GM23338 (cell line): Measurements from ENCODE around the gene TULP1. TPM values are rescaled to one million over a fixed set of nuclear protein-coding genes. Genes with fewer than 3 reads are reported as not detected.

Experiments used
- ATAC-seq: fragments of 200-7000 bp; cut with Tn5 transposase; 3 replicates; pipeline ENCODE4 v1.9.1; 2020
- DNase-seq: peaks from one replicate; pipeline ENCODE4 v3.0.0-alpha.2; 2015; ENCODE audit warnings: low spot score
- H2AFZ ChIP-seq: fragments of 200-600 bp; sonication (generic); 2 replicates; pipeline ENCODE4 v1.8.0; 2016; ENCODE audit warnings: antibody characterized with exemption, mild to moderate bottlenecking, moderate library complexity
- H3F3A ChIP-seq: fragments of 200-600 bp; sonication (generic); replicated peaks from 2 replicates; pipeline ENCODE4 v1.8.0; 2017; ENCODE audit warnings: antibody characterized with exemption, mixed run types, low read depth
- H3K27ac ChIP-seq: fragments of 200-600 bp; sonication (generic); 2 replicates; pipeline ENCODE4 v1.6.1; 2016; ENCODE audit warnings: low read depth
- H3K27me3 ChIP-seq: fragments of 200-600 bp; sonication (generic); 2 replicates; pipeline ENCODE4 v1.8.0; 2016; ENCODE audit warnings: mild to moderate bottlenecking, mixed run types, moderate library complexity; ENCODE audit not compliant: insufficient read depth
- H3K36me3 ChIP-seq: fragments of 200-600 bp; sonication (generic); 2 replicates; pipeline ENCODE4 v1.8.0; 2016; ENCODE audit warnings: mild to moderate bottlenecking; ENCODE audit not compliant: insufficient read depth
- H3K4me1 ChIP-seq: fragments of 200-600 bp; sonication (generic); 2 replicates; pipeline ENCODE4 v1.8.0; 2016; ENCODE audit warnings: mild to moderate bottlenecking, moderate library complexity; ENCODE audit not compliant: insufficient read depth
- H3K4me2 ChIP-seq: fragments of 200-600 bp; sonication (generic); 2 replicates; pipeline ENCODE4 v1.7.1; 2017; ENCODE audit warnings: mixed run types
- H3K4me3 ChIP-seq: fragments of 200-600 bp; sonication (generic); 2 replicates; pipeline ENCODE4 v1.6.1; 2016; ENCODE audit warnings: mixed run types
- H3K79me2 ChIP-seq: fragments of 200-600 bp; sonication (generic); replicated peaks from 2 replicates; pipeline ENCODE4 v1.8.0; 2017; ENCODE audit warnings: mild to moderate bottlenecking; ENCODE audit not compliant: insufficient read depth
- H3K9me2 ChIP-seq: fragments of 200-600 bp; sonication (generic); 2 replicates; pipeline ENCODE4 v1.8.0; 2017; ENCODE audit not compliant: insufficient read depth
- H4K20me1 ChIP-seq: fragments of 200-600 bp; sonication (generic); replicated peaks from 2 replicates; pipeline ENCODE4 v1.8.0; 2017; ENCODE audit warnings: mild to moderate bottlenecking; ENCODE audit not compliant: insufficient read depth
- H3K27ac Mint-ChIP-seq: 2 replicates; pipeline ENCODE4 v1.8.0; 2020; ENCODE audit warnings: inconsistent platforms, mild to moderate bottlenecking, moderate library complexity, mixed read lengths
- H3K27me3 Mint-ChIP-seq: 3 replicates; pipeline ENCODE4 v1.8.0; 2022; ENCODE audit warnings: low read depth, mild to moderate bottlenecking, moderate library complexity, mixed read lengths, inconsistent platforms; ENCODE audit not compliant: insufficient read depth, poor library complexity
- H3K36me3 Mint-ChIP-seq: 3 replicates; pipeline ENCODE4 v1.8.0; 2021; ENCODE audit warnings: low read depth, mild to moderate bottlenecking, inconsistent platforms, moderate library complexity, mixed read lengths
- H3K4me1 Mint-ChIP-seq: 3 replicates; pipeline ENCODE4 v1.8.0; 2020; ENCODE audit warnings: mild to moderate bottlenecking, inconsistent platforms, mixed read lengths
- H3K4me3 Mint-ChIP-seq: 3 replicates; pipeline ENCODE4 v1.8.0; 2021; ENCODE audit warnings: moderate library complexity, mild to moderate bottlenecking, inconsistent platforms, mixed read lengths
- H3K9me3 Mint-ChIP-seq: 3 replicates; pipeline ENCODE4 v1.8.0; 2020; ENCODE audit warnings: moderate library complexity, mild to moderate bottlenecking, inconsistent platforms, mixed read lengths
- CREB1 ChIP-seq: fragments of 250-450 bp; sonication (Bioruptor Pico); IDR thresholded peaks from 2 replicates; pipeline ENCODE4 v1.5.0; 2020; ENCODE audit warnings: low read depth, mild to moderate bottlenecking, moderate library complexity
- ETS1 ChIP-seq: IDR thresholded peaks from 2 replicates; pipeline ENCODE4 v1.6.1; 2016; ENCODE audit warnings: antibody characterized with exemption
- JUNB ChIP-seq: IDR thresholded peaks from one replicate; pipeline ENCODE4 v1.6.1; 2016; ENCODE audit warnings: antibody characterized with exemption; ENCODE audit not compliant: unreplicated experiment
- NANOG ChIP-seq: IDR thresholded peaks from 2 replicates; pipeline ENCODE4 v1.6.1; 2016; ENCODE audit warnings: antibody characterized with exemption, borderline replicate concordance
- STAT1 ChIP-seq: IDR thresholded peaks from one replicate; pipeline ENCODE4 v1.6.1; 2016; ENCODE audit warnings: antibody characterized with exemption; ENCODE audit not compliant: unreplicated experiment
- ZNF114 ChIP-seq: fragments of 250-450 bp; sonication (Bioruptor Pico); IDR thresholded peaks from 2 replicates; pipeline ENCODE4 v1.5.0; 2020; ENCODE audit warnings: mild to moderate bottlenecking, moderate library complexity
- ZNF331 ChIP-seq: fragments of 250-450 bp; sonication (Bioruptor Pico); IDR thresholded peaks from 2 replicates; pipeline ENCODE4 v1.5.0; 2020; ENCODE audit warnings: low read depth, mild to moderate bottlenecking, moderate library complexity
- polyA plus RNA-seq: library from polyadenylated mRNA; unstranded; fragments of >200 nt; fragmentation: Nextera tagmentation; extraction: Ambion mirVana; gene quantifications from 2 replicates; pipeline ENCODE4 v1.2.1, GENCODE V29; 2016
- total RNA-seq: library from RNA; depleted of rRNA; stranded (reverse); fragments of >200 nt; shearing (Covaris generic); gene quantifications from 2 replicates; pipeline ENCODE4 v1.2.3, GENCODE V29; 2014
- TF ChIP-seq, protein P1 (sequence below), 2 experiments: fragments of 200-600 bp in 1 of 2; sonication (generic) in 1 of 2; conservative IDR thresholded peaks; 2 replicates each; pipeline versions ENCODE4 v1.5.1 to v1.6.1; 2016 to 2017; ENCODE audit warnings: antibody characterized with exemption in 2 of 2, low read depth in 2 of 2, mild to moderate bottlenecking in 2 of 2, moderate library complexity in 1 of 2
- TF ChIP-seq, protein P2 (sequence below): IDR thresholded peaks from one replicate; pipeline ENCODE4 v1.6.1; 2018; ENCODE audit warnings: antibody characterized with exemption; ENCODE audit not compliant: unreplicated experiment
- TF ChIP-seq, protein P3 (sequence below): fragments of 250-450 bp; sonication (Bioruptor Pico); IDR thresholded peaks from 2 replicates; pipeline ENCODE4 v1.5.0; 2020; ENCODE audit warnings: mild to moderate bottlenecking, moderate library complexity

Gene TULP1
- total and polyA plus RNA-seq, 2 experiments from 2014 or later: 3.0 to 3.8 TPM

DNA sequence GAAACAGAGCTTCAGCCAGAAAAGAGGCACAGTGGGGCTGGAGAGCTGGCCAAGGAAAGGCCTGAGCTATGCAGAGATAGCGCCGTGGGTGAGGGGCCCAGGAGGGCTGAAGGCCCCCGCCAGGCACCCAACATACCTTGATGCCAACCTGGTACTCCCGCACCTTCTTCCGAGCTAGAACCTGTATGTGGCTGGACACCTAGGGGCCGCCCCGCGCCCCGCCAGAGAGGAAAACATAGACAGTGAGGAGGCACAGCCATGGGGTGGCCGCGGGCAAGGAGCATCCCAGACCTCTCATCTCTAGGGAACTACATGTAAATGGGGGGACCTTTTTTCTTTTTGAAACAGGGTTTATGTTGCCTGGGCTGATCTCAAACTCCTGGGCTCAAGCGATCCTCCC, 32.5 kb downstream of the TULP1 start (continued):
- no peak for TF ChIP-seq STAT1
- TF ChIP-seq, protein P1, sequence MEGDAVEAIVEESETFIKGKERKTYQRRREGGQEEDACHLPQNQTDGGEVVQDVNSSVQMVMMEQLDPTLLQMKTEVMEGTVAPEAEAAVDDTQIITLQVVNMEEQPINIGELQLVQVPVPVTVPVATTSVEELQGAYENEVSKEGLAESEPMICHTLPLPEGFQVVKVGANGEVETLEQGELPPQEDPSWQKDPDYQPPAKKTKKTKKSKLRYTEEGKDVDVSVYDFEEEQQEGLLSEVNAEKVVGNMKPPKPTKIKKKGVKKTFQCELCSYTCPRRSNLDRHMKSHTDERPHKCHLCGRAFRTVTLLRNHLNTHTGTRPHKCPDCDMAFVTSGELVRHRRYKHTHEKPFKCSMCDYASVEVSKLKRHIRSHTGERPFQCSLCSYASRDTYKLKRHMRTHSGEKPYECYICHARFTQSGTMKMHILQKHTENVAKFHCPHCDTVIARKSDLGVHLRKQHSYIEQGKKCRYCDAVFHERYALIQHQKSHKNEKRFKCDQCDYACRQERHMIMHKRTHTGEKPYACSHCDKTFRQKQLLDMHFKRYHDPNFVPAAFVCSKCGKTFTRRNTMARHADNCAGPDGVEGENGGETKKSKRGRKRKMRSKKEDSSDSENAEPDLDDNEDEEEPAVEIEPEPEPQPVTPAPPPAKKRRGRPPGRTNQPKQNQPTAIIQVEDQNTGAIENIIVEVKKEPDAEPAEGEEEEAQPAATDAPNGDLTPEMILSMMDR (conservative IDR thresholded peaks at IDR 0.05; ENCODE audit: low read depth in 2 of 2): no peak

- no peaks in the 10 kb centered on the region for H3K79me2 ChIP-seq
- no peaks in the 10 kb centered on the region for H3K4me1 ChIP-seq
- peaks cover 34% of the 10 kb centered on the region for H3K27me3 Mint-ChIP-seq
- H3K4me3 ChIP-seq: no peak overlapping the region
- no peak overlapping the region; the same call in none of the 2 replicates for H3K27ac Mint-ChIP-seq
- no peak overlapping the region for H3K27ac ChIP-seq
- no peak overlapping the region for H3K4me3 Mint-ChIP-seq
- H2AFZ ChIP-seq: no peak overlapping the region
- H3K36me3 ChIP-seq: 0 out of 2 replicates have a peak, but pooled peaks cover 6% of the 10 kb centered on the region
- no peaks in the 10 kb centered on the region for H3K9me2 ChIP-seq
- peaks cover 11% of the 10 kb centered on the region for H3K4me1 Mint-ChIP-seq
- H3K9me3 Mint-ChIP-seq: no peaks in the 10 kb centered on the region; the same call in 1 of the 3 replicates
- no peaks in the 10 kb centered on the region for H3K27me3 ChIP-seq
- ATAC-seq (no peak), DNase-seq (no peak)
- peaks cover 42% of the 10 kb centered on the region for H3K36me3 Mint-ChIP-seq
- H3F3A ChIP-seq: peaks cover 13% of the 10 kb centered on the region
- no peak overlapping the region for H3K4me2 ChIP-seq
- H4K20me1 ChIP-seq: peaks cover 3% of the 10 kb centered on the region; the same call in 1 of the 2 replicates
- TF ChIP-seq ETS1 (no peak), ZNF331 (no peak), CREB1 (CRISPR knock-in tag) (no peak), ZNF114 (CRISPR knock-in tag) (no peak), NANOG (no peak), JUNB (no peak), STAT1 (no peak)
- TF ChIP-seq, protein P1 (conservative IDR thresholded peaks at IDR 0.05; ENCODE audit: low read depth in 2 of 2): no peak
- TF ChIP-seq, protein P2, sequence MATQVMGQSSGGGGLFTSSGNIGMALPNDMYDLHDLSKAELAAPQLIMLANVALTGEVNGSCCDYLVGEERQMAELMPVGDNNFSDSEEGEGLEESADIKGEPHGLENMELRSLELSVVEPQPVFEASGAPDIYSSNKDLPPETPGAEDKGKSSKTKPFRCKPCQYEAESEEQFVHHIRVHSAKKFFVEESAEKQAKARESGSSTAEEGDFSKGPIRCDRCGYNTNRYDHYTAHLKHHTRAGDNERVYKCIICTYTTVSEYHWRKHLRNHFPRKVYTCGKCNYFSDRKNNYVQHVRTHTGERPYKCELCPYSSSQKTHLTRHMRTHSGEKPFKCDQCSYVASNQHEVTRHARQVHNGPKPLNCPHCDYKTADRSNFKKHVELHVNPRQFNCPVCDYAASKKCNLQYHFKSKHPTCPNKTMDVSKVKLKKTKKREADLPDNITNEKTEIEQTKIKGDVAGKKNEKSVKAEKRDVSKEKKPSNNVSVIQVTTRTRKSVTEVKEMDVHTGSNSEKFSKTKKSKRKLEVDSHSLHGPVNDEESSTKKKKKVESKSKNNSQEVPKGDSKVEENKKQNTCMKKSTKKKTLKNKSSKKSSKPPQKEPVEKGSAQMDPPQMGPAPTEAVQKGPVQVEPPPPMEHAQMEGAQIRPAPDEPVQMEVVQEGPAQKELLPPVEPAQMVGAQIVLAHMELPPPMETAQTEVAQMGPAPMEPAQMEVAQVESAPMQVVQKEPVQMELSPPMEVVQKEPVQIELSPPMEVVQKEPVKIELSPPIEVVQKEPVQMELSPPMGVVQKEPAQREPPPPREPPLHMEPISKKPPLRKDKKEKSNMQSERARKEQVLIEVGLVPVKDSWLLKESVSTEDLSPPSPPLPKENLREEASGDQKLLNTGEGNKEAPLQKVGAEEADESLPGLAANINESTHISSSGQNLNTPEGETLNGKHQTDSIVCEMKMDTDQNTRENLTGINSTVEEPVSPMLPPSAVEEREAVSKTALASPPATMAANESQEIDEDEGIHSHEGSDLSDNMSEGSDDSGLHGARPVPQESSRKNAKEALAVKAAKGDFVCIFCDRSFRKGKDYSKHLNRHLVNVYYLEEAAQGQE: no peak
- TF ChIP-seq, protein P3, sequence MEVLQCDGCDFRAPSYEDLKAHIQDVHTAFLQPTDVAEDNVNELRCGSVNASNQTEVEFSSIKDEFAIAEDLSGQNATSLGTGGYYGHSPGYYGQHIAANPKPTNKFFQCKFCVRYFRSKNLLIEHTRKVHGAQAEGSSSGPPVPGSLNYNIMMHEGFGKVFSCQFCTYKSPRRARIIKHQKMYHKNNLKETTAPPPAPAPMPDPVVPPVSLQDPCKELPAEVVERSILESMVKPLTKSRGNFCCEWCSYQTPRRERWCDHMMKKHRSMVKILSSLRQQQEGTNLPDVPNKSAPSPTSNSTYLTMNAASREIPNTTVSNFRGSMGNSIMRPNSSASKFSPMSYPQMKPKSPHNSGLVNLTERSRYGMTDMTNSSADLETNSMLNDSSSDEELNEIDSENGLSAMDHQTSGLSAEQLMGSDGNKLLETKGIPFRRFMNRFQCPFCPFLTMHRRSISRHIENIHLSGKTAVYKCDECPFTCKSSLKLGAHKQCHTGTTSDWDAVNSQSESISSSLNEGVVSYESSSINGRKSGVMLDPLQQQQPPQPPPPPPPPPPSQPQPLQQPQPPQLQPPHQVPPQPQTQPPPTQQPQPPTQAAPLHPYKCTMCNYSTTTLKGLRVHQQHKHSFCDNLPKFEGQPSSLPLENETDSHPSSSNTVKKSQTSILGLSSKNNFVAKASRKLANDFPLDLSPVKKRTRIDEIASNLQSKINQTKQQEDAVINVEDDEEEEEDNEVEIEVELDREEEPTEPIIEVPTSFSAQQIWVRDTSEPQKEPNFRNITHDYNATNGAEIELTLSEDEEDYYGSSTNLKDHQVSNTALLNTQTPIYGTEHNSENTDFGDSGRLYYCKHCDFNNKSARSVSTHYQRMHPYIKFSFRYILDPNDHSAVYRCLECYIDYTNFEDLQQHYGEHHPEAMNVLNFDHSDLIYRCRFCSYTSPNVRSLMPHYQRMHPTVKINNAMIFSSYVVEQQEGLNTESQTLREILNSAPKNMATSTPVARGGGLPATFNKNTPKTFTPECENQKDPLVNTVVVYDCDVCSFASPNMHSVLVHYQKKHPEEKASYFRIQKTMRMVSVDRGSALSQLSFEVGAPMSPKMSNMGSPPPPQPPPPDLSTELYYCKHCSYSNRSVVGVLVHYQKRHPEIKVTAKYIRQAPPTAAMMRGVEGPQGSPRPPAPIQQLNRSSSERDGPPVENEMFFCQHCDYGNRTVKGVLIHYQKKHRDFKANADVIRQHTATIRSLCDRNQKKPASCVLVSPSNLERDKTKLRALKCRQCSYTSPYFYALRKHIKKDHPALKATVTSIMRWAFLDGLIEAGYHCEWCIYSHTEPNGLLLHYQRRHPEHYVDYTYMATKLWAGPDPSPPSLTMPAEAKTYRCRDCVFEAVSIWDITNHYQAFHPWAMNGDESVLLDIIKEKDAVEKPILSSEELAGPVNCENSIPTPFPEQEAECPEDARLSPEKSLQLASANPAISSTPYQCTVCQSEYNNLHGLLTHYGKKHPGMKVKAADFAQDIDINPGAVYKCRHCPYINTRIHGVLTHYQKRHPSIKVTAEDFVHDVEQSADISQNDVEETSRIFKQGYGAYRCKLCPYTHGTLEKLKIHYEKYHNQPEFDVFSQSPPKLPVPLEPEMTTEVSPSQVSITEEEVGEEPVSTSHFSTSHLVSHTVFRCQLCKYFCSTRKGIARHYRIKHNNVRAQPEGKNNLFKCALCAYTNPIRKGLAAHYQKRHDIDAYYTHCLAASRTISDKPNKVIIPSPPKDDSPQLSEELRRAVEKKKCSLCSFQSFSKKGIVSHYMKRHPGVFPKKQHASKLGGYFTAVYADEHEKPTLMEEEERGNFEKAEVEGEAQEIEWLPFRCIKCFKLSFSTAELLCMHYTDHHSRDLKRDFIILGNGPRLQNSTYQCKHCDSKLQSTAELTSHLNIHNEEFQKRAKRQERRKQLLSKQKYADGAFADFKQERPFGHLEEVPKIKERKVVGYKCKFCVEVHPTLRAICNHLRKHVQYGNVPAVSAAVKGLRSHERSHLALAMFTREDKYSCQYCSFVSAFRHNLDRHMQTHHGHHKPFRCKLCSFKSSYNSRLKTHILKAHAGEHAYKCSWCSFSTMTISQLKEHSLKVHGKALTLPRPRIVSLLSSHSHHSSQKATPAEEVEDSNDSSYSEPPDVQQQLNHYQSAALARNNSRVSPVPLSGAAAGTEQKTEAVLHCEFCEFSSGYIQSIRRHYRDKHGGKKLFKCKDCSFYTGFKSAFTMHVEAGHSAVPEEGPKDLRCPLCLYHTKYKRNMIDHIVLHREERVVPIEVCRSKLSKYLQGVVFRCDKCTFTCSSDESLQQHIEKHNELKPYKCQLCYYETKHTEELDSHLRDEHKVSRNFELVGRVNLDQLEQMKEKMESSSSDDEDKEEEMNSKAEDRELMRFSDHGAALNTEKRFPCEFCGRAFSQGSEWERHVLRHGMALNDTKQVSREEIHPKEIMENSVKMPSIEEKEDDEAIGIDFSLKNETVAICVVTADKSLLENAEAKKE (CRISPR knock-in tag): no peak
Measured at GRCh38 chr6:35478259-35478658, 34.4 kb downstream of the TULP1 start.
